Liver (tissue), 9 donors: Measurements from ENCODE around the gene THBS1. TPM values are rescaled to one million over a fixed set of nuclear protein-coding genes. Genes with fewer than 3 reads are reported as not detected.

ENCODE experiments used
- DNase-seq: peaks from one replicate; pipeline ENCODE4 v3.0.0-alpha.2; 2017; ENCODE audit warnings: low spot score
- H3K27ac ChIP-seq, 2 donors: one replicate each; pipeline ENCODE4 v1.7.0; 2013; ENCODE audit warnings: inconsistent platforms in 2 of 2, low read length in 2 of 2, control low read depth in 1 of 2, low read depth in 1 of 2, mild to moderate bottlenecking in 1 of 2
- H3K27me3 ChIP-seq, 4 donors: one replicate each; pipeline versions ENCODE4 v1.6.1 to v1.7.0; 2013; ENCODE audit warnings: low read length in 3 of 4, inconsistent platforms in 1 of 4, mild to moderate bottlenecking in 1 of 4, moderate library complexity in 1 of 4; ENCODE audit not compliant: control insufficient read depth in 4 of 4, insufficient read depth in 4 of 4
- H3K36me3 ChIP-seq, 4 donors: one replicate each; pipeline versions ENCODE4 v1.6.1 to v1.7.0; 2013; ENCODE audit warnings: low read length in 3 of 4, mild to moderate bottlenecking in 3 of 4, low read depth in 1 of 4, moderate library complexity in 1 of 4; ENCODE audit not compliant: control insufficient read depth in 4 of 4, insufficient read depth in 3 of 4
- H3K4me1 ChIP-seq, 4 donors: one replicate each; pipeline versions ENCODE4 v1.6.1 to v1.7.0; 2013; ENCODE audit warnings: low read length in 3 of 4, mild to moderate bottlenecking in 3 of 4, moderate library complexity in 1 of 4; ENCODE audit not compliant: control insufficient read depth in 4 of 4, insufficient read depth in 4 of 4
- H3K4me3 ChIP-seq, 3 donors: one replicate each; pipeline versions ENCODE4 v1.6.1 to v1.7.0; 2013; ENCODE audit warnings: low read length in 3 of 3, control low read depth in 1 of 3, low read depth in 1 of 3, mild to moderate bottlenecking in 1 of 3
- H3K9ac ChIP-seq, 2 donors: one replicate each; pipeline ENCODE4 v1.7.0; 2013; ENCODE audit warnings: low read length in 2 of 2, mild to moderate bottlenecking in 2 of 2, moderate library complexity in 2 of 2, control low read depth in 1 of 2, low read depth in 1 of 2
- H3K9me3 ChIP-seq, 4 donors: one replicate each; pipeline versions ENCODE4 v1.6.1 to v1.7.0; 2013; ENCODE audit warnings: low read length in 3 of 4; ENCODE audit not compliant: control insufficient read depth in 4 of 4
- ATF3 ChIP-seq: IDR thresholded peaks from 2 replicates; pipeline ENCODE4 v1.6.1; 2016; ENCODE audit warnings: antibody characterized with exemption
- CTCF ChIP-seq: fragments of 150-350 bp; IDR thresholded peaks from 2 replicates; pipeline ENCODE4 v1.5.1; 2017; ENCODE audit warnings: improper control_type of control experiment, low read depth, low read length; ENCODE audit not compliant: missing input control
- EGR1 ChIP-seq, 2 donors: IDR thresholded peaks; 2 replicates each; pipeline ENCODE4 v1.6.1; 2016 to 2018; ENCODE audit warnings: antibody characterized with exemption in 2 of 2, low read depth in 2 of 2
- GABPA ChIP-seq, 2 donors: IDR thresholded peaks in 1 of 2; conservative IDR thresholded peaks in 1 of 2; 2 replicates each; pipeline ENCODE4 v1.6.1; 2016; ENCODE audit warnings: antibody characterized with exemption in 2 of 2, mild to moderate bottlenecking in 1 of 2, moderate library complexity in 1 of 2
- HNF4A ChIP-seq, 2 donors: conservative IDR thresholded peaks; 2 replicates each; pipeline ENCODE4 v1.6.1; 2016; ENCODE audit warnings: antibody characterized with exemption in 2 of 2, mild to moderate bottlenecking in 2 of 2
- HNF4G ChIP-seq: IDR thresholded peaks from 2 replicates; pipeline ENCODE4 v1.6.1; 2016; ENCODE audit warnings: antibody characterized with exemption
- JUND ChIP-seq, 2 donors: IDR thresholded peaks; 2 replicates each; pipeline ENCODE4 v1.6.1; 2016; ENCODE audit warnings: antibody characterized with exemption in 2 of 2
- MAX ChIP-seq: IDR thresholded peaks from 2 replicates; pipeline ENCODE4 v1.6.1; 2016; ENCODE audit warnings: antibody characterized with exemption
- RXRA ChIP-seq, 2 donors: IDR thresholded peaks; 2 replicates each; pipeline ENCODE4 v1.6.1; 2017 to 2018; ENCODE audit warnings: antibody characterized with exemption in 2 of 2, mild to moderate bottlenecking in 1 of 2
- SP1 ChIP-seq: IDR thresholded peaks from 2 replicates; pipeline ENCODE4 v1.6.1; 2018; ENCODE audit warnings: antibody characterized with exemption, mild to moderate bottlenecking
- TAF1 ChIP-seq: conservative IDR thresholded peaks from 2 replicates; pipeline ENCODE4 v1.6.1; 2016; ENCODE audit warnings: antibody characterized with exemption, mild to moderate bottlenecking
- YY1 ChIP-seq: IDR thresholded peaks from 2 replicates; pipeline ENCODE4 v1.6.1; 2016; ENCODE audit warnings: antibody characterized with exemption, mild to moderate bottlenecking
- WGBS: extraction: QIAGEN DNeasy Blood & Tissue Kit; methylation state at CpG from one replicate; pipeline ENCODE4 v1.1.7; 2013; 5-methylcytosine and 5-hydroxymethylcytosine counted together
- polyA plus RNA-seq, 2 donors: library from polyadenylated mRNA; stranded (reverse) in 1 of 2; unstranded in 1 of 2; fragments of 200-250 nt in 1 of 2; fragments of >200 nt in 1 of 2; fragmentation: Nextera tagmentation in 1 of 2; extraction: Ambion mirVana in 1 of 2; gene quantifications; one replicate each; pipeline versions ENCODE4 v1.2.1 to v1.2.3, GENCODE V29; 2013 to 2015
- total RNA-seq, 2 donors: library from RNA; depleted of rRNA; stranded (reverse); fragments of >200 nt; gene quantifications; one replicate each; pipeline ENCODE4 v1.2.3, GENCODE V29; 2014
- donor health status: healthy.
- donor health status: healthy.
- donor health status: healthy.
- donor health status: healthy.
- donor health status: healthy.

THBS1 gene
- total and polyA plus RNA-seq, 4 donors, result 8.9 to 73.6 (median 22.6) TPM

- TF ChIP-seq HNF4G (no peak), YY1 (no peak), JUND (IDR thresholded peaks at IDR 0.05) (no peak), TAF1 (no peak), SP1 (no peak)
- Histone ChIP-seq H3K27me3 (no peaks in the 10 kb centered on the region), H3K9ac (no peak overlapping the region), H3K4me3 (no peak overlapping the region), H3K36me3 (no peaks in the 10 kb centered on the region), H3K4me1 (peaks cover 0 to 7% (median 3%) of the 10 kb centered on the region in 4 donors), H3K9me3 (no peaks in the 10 kb centered on the region), H3K27ac (no peak overlapping the region)
- 83% methylated on average over 9 of the region's 9 CpGs for WGBS
- DNase-seq, result no peak
These were observed 47.8 kb downstream of the THBS1 start for GRCh38 chr15:39628546-39629257.

GRCh38 chr15:39629371-39629770, 48.5 kb downstream of the THBS1 start:
- Histone ChIP-seq H3K36me3 (no peaks in the 10 kb centered on the region), H3K27me3 (no peaks in the 10 kb centered on the region), H3K4me3 (no peak overlapping the region), H3K9ac (no peak overlapping the region), H3K9me3 (no peaks in the 10 kb centered on the region), H3K27ac (no peak overlapping the region), H3K4me1 (peaks cover 0 to 7% (median 3%) of the 10 kb centered on the region in 4 donors)
- DNase-seq, result no peak
- WGBS, result 67% methylated on average over 5 of the region's 5 CpGs
- no peak for TF ChIP-seq SP1
- no peak for TF ChIP-seq GABPA (IDR thresholded peaks at IDR 0.05 in 1 of 2, conservative IDR thresholded peaks at IDR 0.05 in 1 of 2)
- TF ChIP-seq CTCF, result no peak
- no peak for TF ChIP-seq HNF4G
- no peak for TF ChIP-seq HNF4A (conservative IDR thresholded peaks at IDR 0.05)

- no peak overlapping the region for H3K9ac ChIP-seq
- WGBS, result 82% methylated on average over 3 of the region's 3 CpGs
These were observed 49.0 kb downstream of the THBS1 start for GRCh38 chr15:39629906-39630305.

More at GRCh38 chr15:39629906-39630305, 49.0 kb downstream of the THBS1 start:
- Histone ChIP-seq H3K4me1 (peaks cover 0 to 7% (median 3%) of the 10 kb centered on the region in 4 donors), H3K4me3 (no peak overlapping the region), H3K27ac (no peak overlapping the region), H3K36me3 (no peaks in the 10 kb centered on the region), H3K27me3 (no peaks in the 10 kb centered on the region), H3K9me3 (no peaks in the 10 kb centered on the region)
- no peak for TF ChIP-seq HNF4G
- TF ChIP-seq ATF3, result no peak
- TF ChIP-seq RXRA (IDR thresholded peaks at IDR 0.05), result no peak
- no peak for TF ChIP-seq MAX
- no peak for TF ChIP-seq EGR1 (IDR thresholded peaks at IDR 0.05; ENCODE audit: low read depth in 2 of 2)
- TF ChIP-seq SP1, result no peak
- TF ChIP-seq HNF4A (conservative IDR thresholded peaks at IDR 0.05), result no peak
- TF ChIP-seq JUND (IDR thresholded peaks at IDR 0.05), result no peak
- DNase-seq, result no peak
